Daoy (cell line): ENCODE data around the gene ATG14. TPM values are rescaled to one million over a fixed set of nuclear protein-coding genes. Genes with fewer than 3 reads are reported as not detected.

Experiments used
- DNase-seq: peaks from one replicate; pipeline ENCODE4 v3.0.0-alpha.2; 2015; ENCODE audit warnings: low read depth
- total RNA-seq: library from RNA; depleted of rRNA; stranded (reverse); fragments of >200 nt; shearing (Covaris generic); gene quantifications from 2 replicates; pipeline ENCODE4 v1.2.3, GENCODE V29; 2014

Gene ATG14
- total RNA-seq, 1 experiment from 2014 or later, result 12.7 TPM

- no peak for DNase-seq
Measured at GRCh38 chr14:55386037-55386808, 25.4 kb downstream of the ATG14 start.

GRCh38 chr14:55384536-55384935 is 27.1 kb downstream of the ATG14 start:
- no peak for DNase-seq

GRCh38 chr14:55383541-55384140 is 28.0 kb downstream of the ATG14 start:
- DNase-seq, result peak; percentile 25

- peak; percentile 95 for DNase-seq
Measured at GRCh38 chr14:55383056-55383466, 28.6 kb downstream of the ATG14 start.

GRCh38 chr14:55382483-55382882 is 29.1 kb downstream of the ATG14 start:
- DNase-seq, result peak; percentile 70

- DNase-seq, result no peak
Measured at GRCh38 chr14:55381561-55381960, 30.1 kb downstream of the ATG14 start.

GRCh38 chr14:55381040-55381439 is 30.6 kb downstream of the ATG14 start:
- DNase-seq, result peak; percentile 36

- no peak for DNase-seq
Measured at GRCh38 chr14:55377236-55377635, 34.4 kb downstream of the ATG14 start.

- no peak for DNase-seq
Measured at GRCh38 chr14:55374771-55375170, 36.9 kb downstream of the ATG14 start.

- peak; percentile 69 for DNase-seq
Measured at GRCh38 chr14:55373784-55374705, 37.6 kb downstream of the ATG14 start.

GRCh38 chr14:55372825-55373224 is 38.8 kb downstream of the ATG14 start:
- no peak for DNase-seq

- no peak for DNase-seq
Measured at GRCh38 chr14:55372423-55372822, 39.2 kb downstream of the ATG14 start.

- DNase-seq, result no peak
Measured at GRCh38 chr14:55370883-55371455, 40.7 kb downstream of the ATG14 start.

- DNase-seq, result peak; percentile 63
Measured at GRCh38 chr14:55366271-55366670, 45.4 kb downstream of the ATG14 start.

- no peak for DNase-seq
Measured at GRCh38 chr14:55361190-55361589, 50.4 kb downstream of the ATG14 start.

GRCh38 chr14:55359307-55359706 is 52.3 kb downstream of the ATG14 start:
- DNase-seq, result no peak

- DNase-seq, result no peak
Measured at GRCh38 chr14:55356913-55357312, 54.7 kb downstream of the ATG14 start.

- no peak for DNase-seq
Measured at GRCh38 chr14:55355922-55356321, 55.7 kb downstream of the ATG14 start.

GRCh38 chr14:55354500-55354899 is 57.1 kb downstream of the ATG14 start:
- DNase-seq, result peak; percentile 34

GRCh38 chr14:55353686-55354467 is 57.8 kb downstream of the ATG14 start:
- no peak for DNase-seq

- DNase-seq, result no peak
Measured at GRCh38 chr14:55352201-55352600, 59.4 kb downstream of the ATG14 start.
